ENCODE measurements around the gene NMNAT2. TPM values are rescaled to one million over a fixed set of nuclear protein-coding genes. Genes with fewer than 3 reads are reported as not detected.
A peak's percentile ranks its signal among the peaks of the same experiment; 100 is the strongest.

Gene NMNAT2
- total and polyA plus RNA-seq, 2 experiments from 2014 or later, result 3.6 to 10.0 TPM

DNA sequence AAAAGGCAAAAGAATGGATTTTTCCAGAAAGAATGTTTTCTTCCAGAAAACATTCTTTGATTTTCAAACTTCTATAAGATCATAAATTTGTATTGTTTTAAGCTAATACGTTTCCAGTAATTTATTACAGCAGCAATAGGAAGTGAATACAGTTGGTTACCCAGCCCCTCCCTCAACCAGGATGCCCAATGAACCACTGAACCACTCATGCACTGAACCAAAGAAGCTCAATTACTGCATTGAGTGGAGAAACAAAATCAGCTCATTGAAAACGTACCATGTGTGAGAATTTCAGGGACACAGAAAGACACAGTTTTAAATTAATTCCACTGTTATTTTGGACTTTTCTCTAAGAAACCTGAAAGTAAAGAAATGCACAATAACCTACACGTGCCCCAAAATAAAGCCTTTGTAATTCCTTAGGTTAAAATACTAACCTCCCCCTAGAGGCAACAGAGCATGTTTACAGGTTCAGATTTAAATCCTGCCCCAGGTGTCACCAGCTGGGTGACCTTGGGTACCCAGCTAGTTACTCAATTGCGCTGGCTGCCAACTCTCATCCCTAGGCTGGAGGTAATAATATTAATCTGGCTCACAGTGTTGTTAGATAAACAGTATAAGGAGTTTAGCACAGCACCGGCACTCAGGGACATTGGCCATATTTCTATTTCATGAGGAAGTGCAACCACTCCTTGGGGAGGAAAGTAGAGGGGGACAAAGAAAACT, 111.7 kb downstream of the NMNAT2 start:
- Histone ChIP-seq H3K79me2 (replicated peaks; ENCODE audit: insufficient read depth) (no peaks in the 10 kb centered on the region), H3K9me2 (ENCODE audit: insufficient read depth) (0 out of 2 replicates have a peak, but pooled peaks cover 1% of the 10 kb centered on the region), H3K27ac (ENCODE audit: low read depth) (no peak overlapping the region), H2AFZ (no peak overlapping the region), H3K4me3 (no peak overlapping the region), H4K20me1 (replicated peaks; ENCODE audit: insufficient read depth) (no peaks in the 10 kb centered on the region), H3F3A (replicated peaks; ENCODE audit: low read depth) (no peaks in the 10 kb centered on the region), H3K27me3 (ENCODE audit: insufficient read depth) (no peaks in the 10 kb centered on the region), H3K4me1 (ENCODE audit: insufficient read depth) (peaks cover 34% of the 10 kb centered on the region), H3K4me2 (no peak overlapping the region), H3K36me3 (ENCODE audit: insufficient read depth) (no peaks in the 10 kb centered on the region)
- Mint-ChIP-seq H3K9me3 (no peaks in the 10 kb centered on the region), H3K27me3 (ENCODE audit: insufficient read depth, low read depth, poor library complexity) (peaks cover 15% of the 10 kb centered on the region), H3K4me1 (peaks cover 46% of the 10 kb centered on the region), H3K27ac (no peak overlapping the region), H3K4me3 (no peak overlapping the region), H3K36me3 (ENCODE audit: low read depth) (no peaks in the 10 kb centered on the region; the same call in 2 of the 3 replicates)
- TF ChIP-seq, protein P1, sequence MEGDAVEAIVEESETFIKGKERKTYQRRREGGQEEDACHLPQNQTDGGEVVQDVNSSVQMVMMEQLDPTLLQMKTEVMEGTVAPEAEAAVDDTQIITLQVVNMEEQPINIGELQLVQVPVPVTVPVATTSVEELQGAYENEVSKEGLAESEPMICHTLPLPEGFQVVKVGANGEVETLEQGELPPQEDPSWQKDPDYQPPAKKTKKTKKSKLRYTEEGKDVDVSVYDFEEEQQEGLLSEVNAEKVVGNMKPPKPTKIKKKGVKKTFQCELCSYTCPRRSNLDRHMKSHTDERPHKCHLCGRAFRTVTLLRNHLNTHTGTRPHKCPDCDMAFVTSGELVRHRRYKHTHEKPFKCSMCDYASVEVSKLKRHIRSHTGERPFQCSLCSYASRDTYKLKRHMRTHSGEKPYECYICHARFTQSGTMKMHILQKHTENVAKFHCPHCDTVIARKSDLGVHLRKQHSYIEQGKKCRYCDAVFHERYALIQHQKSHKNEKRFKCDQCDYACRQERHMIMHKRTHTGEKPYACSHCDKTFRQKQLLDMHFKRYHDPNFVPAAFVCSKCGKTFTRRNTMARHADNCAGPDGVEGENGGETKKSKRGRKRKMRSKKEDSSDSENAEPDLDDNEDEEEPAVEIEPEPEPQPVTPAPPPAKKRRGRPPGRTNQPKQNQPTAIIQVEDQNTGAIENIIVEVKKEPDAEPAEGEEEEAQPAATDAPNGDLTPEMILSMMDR (conservative IDR thresholded peaks at IDR 0.05; ENCODE audit: low read depth in 2 of 2), result peak; percentile 46 to 72
- no peak for TF ChIP-seq ZNF114 (CRISPR knock-in tag; IDR thresholded peaks at IDR 0.05)
- DNase-seq (ENCODE audit: low spot score), result peak; percentile 82
- peak; percentile 69 for ATAC-seq

DNA sequence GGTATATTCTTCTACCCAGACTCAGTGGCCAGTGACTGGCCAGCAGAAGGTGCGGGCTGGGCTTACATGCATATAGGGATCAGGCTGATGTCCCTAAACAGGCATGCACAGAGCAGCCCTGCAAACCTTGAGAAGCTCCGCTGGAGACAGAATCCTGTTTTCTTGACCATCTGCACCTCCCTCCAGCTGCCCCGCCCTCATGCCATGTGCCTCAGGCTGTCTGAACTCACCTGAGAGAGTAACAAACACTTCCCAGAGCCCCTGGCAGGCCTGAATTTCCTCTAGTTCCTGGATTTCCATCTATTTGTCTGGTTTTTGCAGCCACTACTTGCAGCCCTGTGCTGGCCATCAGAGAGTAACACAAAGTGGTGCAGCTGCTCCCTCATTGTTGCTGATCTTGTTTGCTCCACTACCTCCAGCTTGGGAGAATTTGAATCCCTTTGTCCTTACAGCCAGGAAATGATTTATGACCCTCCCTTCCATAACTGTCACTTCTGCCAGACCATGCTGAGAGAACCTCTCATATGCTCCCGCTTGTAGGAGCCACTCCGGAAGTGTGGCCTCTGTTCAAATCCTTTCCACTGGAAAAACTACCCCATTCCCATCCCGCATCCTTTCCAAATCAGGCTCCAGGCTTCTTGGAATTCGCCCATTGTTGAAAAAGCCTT, 113.6 kb downstream of the NMNAT2 start:
- H3K27me3 ChIP-seq (ENCODE audit: insufficient read depth), result no peaks in the 10 kb centered on the region
- TF ChIP-seq, protein P2, sequence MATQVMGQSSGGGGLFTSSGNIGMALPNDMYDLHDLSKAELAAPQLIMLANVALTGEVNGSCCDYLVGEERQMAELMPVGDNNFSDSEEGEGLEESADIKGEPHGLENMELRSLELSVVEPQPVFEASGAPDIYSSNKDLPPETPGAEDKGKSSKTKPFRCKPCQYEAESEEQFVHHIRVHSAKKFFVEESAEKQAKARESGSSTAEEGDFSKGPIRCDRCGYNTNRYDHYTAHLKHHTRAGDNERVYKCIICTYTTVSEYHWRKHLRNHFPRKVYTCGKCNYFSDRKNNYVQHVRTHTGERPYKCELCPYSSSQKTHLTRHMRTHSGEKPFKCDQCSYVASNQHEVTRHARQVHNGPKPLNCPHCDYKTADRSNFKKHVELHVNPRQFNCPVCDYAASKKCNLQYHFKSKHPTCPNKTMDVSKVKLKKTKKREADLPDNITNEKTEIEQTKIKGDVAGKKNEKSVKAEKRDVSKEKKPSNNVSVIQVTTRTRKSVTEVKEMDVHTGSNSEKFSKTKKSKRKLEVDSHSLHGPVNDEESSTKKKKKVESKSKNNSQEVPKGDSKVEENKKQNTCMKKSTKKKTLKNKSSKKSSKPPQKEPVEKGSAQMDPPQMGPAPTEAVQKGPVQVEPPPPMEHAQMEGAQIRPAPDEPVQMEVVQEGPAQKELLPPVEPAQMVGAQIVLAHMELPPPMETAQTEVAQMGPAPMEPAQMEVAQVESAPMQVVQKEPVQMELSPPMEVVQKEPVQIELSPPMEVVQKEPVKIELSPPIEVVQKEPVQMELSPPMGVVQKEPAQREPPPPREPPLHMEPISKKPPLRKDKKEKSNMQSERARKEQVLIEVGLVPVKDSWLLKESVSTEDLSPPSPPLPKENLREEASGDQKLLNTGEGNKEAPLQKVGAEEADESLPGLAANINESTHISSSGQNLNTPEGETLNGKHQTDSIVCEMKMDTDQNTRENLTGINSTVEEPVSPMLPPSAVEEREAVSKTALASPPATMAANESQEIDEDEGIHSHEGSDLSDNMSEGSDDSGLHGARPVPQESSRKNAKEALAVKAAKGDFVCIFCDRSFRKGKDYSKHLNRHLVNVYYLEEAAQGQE (IDR thresholded peaks at IDR 0.05; ENCODE audit: unreplicated experiment), result no peak
- TF ChIP-seq STAT1 (IDR thresholded peaks at IDR 0.05; ENCODE audit: unreplicated experiment) (no peak), ZNF331 (CRISPR knock-in tag; IDR thresholded peaks at IDR 0.05; ENCODE audit: low read depth) (no peak), JUNB (IDR thresholded peaks at IDR 0.05; ENCODE audit: unreplicated experiment) (no peak), EZH2phosphoT487 (IDR thresholded peaks at IDR 0.05; ENCODE audit: unreplicated experiment) (no peak)
- TF ChIP-seq, protein P3, sequence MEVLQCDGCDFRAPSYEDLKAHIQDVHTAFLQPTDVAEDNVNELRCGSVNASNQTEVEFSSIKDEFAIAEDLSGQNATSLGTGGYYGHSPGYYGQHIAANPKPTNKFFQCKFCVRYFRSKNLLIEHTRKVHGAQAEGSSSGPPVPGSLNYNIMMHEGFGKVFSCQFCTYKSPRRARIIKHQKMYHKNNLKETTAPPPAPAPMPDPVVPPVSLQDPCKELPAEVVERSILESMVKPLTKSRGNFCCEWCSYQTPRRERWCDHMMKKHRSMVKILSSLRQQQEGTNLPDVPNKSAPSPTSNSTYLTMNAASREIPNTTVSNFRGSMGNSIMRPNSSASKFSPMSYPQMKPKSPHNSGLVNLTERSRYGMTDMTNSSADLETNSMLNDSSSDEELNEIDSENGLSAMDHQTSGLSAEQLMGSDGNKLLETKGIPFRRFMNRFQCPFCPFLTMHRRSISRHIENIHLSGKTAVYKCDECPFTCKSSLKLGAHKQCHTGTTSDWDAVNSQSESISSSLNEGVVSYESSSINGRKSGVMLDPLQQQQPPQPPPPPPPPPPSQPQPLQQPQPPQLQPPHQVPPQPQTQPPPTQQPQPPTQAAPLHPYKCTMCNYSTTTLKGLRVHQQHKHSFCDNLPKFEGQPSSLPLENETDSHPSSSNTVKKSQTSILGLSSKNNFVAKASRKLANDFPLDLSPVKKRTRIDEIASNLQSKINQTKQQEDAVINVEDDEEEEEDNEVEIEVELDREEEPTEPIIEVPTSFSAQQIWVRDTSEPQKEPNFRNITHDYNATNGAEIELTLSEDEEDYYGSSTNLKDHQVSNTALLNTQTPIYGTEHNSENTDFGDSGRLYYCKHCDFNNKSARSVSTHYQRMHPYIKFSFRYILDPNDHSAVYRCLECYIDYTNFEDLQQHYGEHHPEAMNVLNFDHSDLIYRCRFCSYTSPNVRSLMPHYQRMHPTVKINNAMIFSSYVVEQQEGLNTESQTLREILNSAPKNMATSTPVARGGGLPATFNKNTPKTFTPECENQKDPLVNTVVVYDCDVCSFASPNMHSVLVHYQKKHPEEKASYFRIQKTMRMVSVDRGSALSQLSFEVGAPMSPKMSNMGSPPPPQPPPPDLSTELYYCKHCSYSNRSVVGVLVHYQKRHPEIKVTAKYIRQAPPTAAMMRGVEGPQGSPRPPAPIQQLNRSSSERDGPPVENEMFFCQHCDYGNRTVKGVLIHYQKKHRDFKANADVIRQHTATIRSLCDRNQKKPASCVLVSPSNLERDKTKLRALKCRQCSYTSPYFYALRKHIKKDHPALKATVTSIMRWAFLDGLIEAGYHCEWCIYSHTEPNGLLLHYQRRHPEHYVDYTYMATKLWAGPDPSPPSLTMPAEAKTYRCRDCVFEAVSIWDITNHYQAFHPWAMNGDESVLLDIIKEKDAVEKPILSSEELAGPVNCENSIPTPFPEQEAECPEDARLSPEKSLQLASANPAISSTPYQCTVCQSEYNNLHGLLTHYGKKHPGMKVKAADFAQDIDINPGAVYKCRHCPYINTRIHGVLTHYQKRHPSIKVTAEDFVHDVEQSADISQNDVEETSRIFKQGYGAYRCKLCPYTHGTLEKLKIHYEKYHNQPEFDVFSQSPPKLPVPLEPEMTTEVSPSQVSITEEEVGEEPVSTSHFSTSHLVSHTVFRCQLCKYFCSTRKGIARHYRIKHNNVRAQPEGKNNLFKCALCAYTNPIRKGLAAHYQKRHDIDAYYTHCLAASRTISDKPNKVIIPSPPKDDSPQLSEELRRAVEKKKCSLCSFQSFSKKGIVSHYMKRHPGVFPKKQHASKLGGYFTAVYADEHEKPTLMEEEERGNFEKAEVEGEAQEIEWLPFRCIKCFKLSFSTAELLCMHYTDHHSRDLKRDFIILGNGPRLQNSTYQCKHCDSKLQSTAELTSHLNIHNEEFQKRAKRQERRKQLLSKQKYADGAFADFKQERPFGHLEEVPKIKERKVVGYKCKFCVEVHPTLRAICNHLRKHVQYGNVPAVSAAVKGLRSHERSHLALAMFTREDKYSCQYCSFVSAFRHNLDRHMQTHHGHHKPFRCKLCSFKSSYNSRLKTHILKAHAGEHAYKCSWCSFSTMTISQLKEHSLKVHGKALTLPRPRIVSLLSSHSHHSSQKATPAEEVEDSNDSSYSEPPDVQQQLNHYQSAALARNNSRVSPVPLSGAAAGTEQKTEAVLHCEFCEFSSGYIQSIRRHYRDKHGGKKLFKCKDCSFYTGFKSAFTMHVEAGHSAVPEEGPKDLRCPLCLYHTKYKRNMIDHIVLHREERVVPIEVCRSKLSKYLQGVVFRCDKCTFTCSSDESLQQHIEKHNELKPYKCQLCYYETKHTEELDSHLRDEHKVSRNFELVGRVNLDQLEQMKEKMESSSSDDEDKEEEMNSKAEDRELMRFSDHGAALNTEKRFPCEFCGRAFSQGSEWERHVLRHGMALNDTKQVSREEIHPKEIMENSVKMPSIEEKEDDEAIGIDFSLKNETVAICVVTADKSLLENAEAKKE (CRISPR knock-in tag; IDR thresholded peaks at IDR 0.05), result no peak

More for the DNA sequence above, 113.6 kb downstream of the NMNAT2 start:
- no peak overlapping the region for H3K27ac ChIP-seq (ENCODE audit: low read depth)
- Mint-ChIP-seq H3K36me3 (ENCODE audit: low read depth) (no peaks in the 10 kb centered on the region; the same call in 2 of the 3 replicates), H3K4me1 (peaks cover 42% of the 10 kb centered on the region), H3K27me3 (ENCODE audit: insufficient read depth, low read depth, poor library complexity) (peaks cover 11% of the 10 kb centered on the region), H3K27ac (no peak overlapping the region), H3K4me3 (no peak overlapping the region), H3K9me3 (peaks cover 2% of the 10 kb centered on the region; the same call in 1 of the 3 replicates)
- H3K36me3 ChIP-seq (ENCODE audit: insufficient read depth), result no peaks in the 10 kb centered on the region
- H3K9me2 ChIP-seq (ENCODE audit: insufficient read depth), result peaks cover 4% of the 10 kb centered on the region; the same call in 1 of the 2 replicates
- H4K20me1 ChIP-seq (replicated peaks; ENCODE audit: insufficient read depth), result no peaks in the 10 kb centered on the region
- ATAC-seq, result peak; percentile 12; the same call in 1 of the 3 replicates
- no peak for DNase-seq (ENCODE audit: low spot score)
- peaks cover 34% of the 10 kb centered on the region for H3K4me1 ChIP-seq (ENCODE audit: insufficient read depth)
- peak overlapping the region; percentile 36; the same call in 1 of the 2 replicates for H3K4me2 ChIP-seq
- H2AFZ ChIP-seq, result no peak overlapping the region
- no peak overlapping the region for H3K4me3 ChIP-seq
- no peaks in the 10 kb centered on the region for H3K79me2 ChIP-seq (replicated peaks; ENCODE audit: insufficient read depth)
- H3F3A ChIP-seq (replicated peaks; ENCODE audit: low read depth), result no peaks in the 10 kb centered on the region
